Endometrium (tissue), 2 donors: Measurements from ENCODE around the gene PMFBP1.

Experiments
- FAIRE-seq: peaks from 2 replicates; lab custom pipeline; 2012; peaks lifted over from hg19 to GRCh38; lab: Jason Lieb, UNC
- donor health status: control.
- donor health status: control.

PMFBP1 gene, protein sequence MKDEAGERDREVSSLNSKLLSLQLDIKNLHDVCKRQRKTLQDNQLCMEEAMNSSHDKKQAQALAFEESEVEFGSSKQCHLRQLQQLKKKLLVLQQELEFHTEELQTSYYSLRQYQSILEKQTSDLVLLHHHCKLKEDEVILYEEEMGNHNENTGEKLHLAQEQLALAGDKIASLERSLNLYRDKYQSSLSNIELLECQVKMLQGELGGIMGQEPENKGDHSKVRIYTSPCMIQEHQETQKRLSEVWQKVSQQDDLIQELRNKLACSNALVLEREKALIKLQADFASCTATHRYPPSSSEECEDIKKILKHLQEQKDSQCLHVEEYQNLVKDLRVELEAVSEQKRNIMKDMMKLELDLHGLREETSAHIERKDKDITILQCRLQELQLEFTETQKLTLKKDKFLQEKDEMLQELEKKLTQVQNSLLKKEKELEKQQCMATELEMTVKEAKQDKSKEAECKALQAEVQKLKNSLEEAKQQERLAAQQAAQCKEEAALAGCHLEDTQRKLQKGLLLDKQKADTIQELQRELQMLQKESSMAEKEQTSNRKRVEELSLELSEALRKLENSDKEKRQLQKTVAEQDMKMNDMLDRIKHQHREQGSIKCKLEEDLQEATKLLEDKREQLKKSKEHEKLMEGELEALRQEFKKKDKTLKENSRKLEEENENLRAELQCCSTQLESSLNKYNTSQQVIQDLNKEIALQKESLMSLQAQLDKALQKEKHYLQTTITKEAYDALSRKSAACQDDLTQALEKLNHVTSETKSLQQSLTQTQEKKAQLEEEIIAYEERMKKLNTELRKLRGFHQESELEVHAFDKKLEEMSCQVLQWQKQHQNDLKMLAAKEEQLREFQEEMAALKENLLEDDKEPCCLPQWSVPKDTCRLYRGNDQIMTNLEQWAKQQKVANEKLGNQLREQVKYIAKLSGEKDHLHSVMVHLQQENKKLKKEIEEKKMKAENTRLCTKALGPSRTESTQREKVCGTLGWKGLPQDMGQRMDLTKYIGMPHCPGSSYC

DNA sequence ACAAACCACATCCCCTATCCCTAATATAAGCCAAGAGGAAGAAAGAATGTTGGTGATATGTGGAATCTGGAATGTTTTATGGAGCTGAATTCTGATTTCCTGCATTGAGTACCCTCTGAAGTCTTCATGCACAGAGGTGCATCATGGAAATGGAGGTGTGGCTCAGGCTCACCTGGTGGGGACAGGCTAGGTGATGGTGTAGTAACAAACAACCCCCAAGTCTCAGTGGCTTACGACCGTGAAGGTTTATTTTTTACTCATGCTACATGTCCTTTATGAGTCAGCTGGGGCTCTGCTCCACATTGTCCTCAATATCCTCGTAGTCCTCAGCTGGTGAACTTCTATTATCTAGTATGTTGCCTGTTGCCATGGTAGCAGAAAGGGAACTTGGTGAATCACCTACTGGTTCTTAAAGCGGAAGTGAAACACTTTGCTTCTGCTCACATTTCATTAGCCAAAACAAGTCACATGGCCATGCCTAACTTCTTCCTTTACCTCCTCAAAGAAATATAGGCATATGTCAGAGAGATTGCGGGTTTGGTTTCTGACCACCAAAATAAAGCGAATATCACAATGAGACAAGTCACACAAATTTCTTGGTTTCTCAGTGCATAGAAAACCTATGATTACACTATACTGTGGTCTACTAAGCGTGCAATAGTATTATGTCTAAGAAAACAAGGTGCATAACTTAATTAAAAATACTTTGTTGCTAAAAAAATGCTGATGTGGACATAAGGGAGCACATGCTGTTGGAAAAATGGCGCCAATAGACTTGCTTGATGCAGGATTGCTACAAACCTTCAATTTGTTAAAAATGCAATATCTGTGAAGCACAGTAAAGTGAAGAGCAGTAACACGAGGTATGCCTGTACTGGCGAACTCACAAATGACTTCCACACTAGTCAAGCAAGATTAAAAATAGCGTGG, at the start of gene PMFBP1:
TSS of gene PMFBP1 (minus strand) at position 51 of the 930 bp plus-strand sequence. CDS start 947 bp downstream, outside the sequence.
- FAIRE-seq = no peak

GRCh38 chr16:72221630-72222024, 49.7 kb upstream of the PMFBP1 start:
- no peak for FAIRE-seq

- FAIRE-seq = no peak
Measured at GRCh38 chr16:72220875-72221629, 49.1 kb upstream of the PMFBP1 start.

DNA sequence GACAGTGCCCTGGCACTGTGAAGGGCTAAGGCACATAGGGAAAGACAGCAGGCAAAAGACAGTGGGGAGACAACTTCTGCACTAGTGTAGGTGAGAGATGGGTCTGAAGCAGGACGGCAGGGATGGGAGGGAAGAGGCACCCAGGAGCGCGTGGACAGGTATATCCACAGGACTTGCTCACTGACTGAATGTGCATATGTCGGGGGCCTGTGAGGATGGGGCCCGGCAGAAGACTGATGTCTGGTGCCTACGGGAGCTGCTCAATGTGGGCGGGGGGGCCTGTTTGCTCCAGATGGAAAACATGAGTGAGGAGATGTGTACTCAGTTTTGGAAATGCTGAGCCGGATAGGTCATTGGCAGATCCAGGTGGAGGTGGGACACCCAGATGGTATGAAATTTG, 47.3 kb upstream of the PMFBP1 start:
- no peak for FAIRE-seq

- FAIRE-seq = no peak
Measured at GRCh38 chr16:72216767-72217166, 44.8 kb upstream of the PMFBP1 start.

- FAIRE-seq = no peak
Measured at GRCh38 chr16:72214821-72215220, 42.9 kb upstream of the PMFBP1 start.

GRCh38 chr16:72211110-72211509, 39.2 kb upstream of the PMFBP1 start:
- FAIRE-seq = no peak

- FAIRE-seq = no peak
Measured at GRCh38 chr16:72210555-72210954, 38.6 kb upstream of the PMFBP1 start.

DNA sequence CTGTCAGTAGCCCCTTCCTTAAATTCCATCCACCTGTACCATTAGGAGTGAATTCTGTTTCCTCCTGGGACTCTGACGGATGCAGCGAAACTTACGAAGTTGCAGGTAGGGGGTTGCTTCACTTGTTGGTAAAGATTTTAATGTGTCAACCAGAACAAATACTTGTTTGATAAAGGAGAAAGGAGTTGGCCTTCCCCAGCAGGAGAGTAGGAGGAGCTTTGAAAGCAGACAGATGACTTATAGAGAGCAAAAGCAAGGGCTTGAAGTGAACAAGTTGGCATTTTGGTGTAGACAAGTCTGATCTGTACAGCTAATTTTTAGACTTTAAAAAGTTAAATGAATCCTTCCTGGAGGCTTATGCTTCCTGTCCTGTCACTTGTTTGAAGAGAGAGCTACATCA, 38.1 kb upstream of the PMFBP1 start:
- no peak for FAIRE-seq

GRCh38 chr16:72206299-72206698, 34.3 kb upstream of the PMFBP1 start:
- no peak for FAIRE-seq

DNA sequence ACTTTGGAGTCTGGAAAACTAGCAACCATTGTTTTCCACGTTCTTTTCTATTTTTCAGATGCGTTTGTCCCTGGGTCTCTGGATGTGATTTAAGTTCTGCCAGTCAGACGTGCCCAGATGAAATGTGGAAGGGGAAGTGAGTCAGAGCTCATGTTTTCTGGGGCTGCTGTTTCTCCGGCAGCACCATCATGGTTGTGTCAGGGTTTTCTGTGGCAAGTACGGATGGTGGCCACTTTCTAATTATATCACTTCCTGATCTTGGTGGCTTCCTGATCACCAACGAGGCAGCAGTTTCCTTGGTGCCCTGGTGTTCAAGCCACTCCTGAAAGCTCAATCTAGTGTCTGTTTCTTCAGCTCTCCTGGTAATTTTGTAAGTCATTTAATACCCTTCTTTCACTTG, 31.4 kb upstream of the PMFBP1 start:
- FAIRE-seq = no peak

DNA sequence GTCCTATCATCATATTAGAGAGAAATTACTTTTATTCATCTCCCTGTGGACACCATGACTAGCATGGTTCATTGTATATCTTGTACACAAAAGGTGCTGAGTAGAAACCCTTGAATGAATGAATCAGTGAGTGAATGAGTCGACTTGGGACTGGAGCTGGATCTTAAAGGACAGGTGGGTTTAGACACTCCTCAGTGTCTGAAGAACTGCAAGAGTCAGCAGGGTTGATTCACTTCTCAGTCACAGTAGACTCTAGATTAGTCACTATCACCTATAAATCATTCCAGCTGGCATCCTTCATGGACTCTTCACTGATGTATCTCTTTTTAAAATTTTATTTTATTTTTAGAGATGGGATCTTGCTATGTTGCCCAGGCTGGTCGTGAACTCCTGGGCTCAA, 30.1 kb upstream of the PMFBP1 start:
- no peak for FAIRE-seq

DNA sequence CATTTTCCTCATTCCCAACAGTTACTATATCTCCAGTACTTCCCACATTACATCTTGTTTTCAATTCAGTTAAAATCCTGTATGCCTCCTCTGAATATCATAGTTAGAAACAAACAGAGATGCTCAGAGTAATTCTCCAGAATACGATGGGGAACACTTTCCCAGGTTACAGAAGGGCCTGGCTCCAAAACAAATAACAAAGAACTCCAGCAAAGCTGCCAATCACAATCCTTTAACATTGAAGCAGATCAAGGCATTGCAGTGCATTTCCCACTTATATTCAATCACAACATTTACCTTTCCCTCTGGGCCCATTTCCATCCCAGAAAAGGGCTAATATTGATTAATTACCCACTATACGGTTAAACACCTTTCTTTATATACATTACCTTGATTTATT, 29.4 kb upstream of the PMFBP1 start:
- FAIRE-seq = no peak

DNA sequence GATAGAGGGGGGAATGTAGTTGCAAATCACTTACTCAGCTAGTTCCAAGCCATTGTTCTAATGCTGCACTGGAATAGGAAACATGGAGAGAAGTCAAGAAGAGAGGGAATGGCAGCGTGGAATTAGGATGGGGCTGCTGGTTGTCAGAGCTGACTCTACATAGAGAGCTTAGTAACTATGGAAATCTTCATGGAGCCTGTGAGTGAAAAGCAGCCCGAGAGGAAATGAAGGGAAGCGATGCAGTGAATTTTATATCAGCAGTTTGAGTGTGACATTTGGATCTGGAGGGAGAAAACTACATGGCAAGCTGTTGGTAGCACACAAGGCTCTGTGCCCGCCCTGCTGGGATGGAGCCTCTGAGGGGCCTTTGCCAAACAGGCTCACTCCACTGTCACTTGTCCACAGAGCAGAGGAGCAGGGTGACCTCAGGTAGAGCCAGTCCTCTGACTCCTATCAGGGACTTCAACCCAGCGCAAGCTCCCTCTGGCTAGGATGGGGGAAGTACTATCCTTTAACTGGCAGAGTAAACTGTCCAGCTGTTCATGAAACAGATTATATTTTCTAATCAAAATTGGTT, 27.9 kb upstream of the PMFBP1 start:
- no peak for FAIRE-seq

DNA sequence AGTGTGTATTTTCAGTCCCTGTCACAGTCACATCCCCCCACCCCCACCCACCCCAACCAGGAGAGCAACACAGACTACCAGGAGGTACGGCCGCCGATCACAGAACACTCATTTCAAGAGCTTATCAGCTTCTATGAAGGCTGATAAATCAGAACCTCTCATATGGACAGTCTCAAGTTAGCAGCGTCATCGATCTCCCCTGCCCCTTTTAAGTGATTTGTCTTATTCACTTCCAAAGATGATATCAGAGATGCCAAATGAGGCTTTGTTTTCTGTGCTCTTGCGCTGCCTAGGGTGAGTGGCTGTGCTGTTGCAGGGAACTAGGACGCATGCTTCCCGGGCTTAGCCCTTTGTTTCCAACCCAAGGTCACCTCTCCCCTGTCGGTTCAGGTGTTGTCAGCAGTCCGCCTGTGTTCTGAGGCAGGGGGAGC, 26.8 kb upstream of the PMFBP1 start:
- FAIRE-seq = no peak

GRCh38 chr16:72198021-72198711, 26.2 kb upstream of the PMFBP1 start:
- FAIRE-seq = no peak

DNA sequence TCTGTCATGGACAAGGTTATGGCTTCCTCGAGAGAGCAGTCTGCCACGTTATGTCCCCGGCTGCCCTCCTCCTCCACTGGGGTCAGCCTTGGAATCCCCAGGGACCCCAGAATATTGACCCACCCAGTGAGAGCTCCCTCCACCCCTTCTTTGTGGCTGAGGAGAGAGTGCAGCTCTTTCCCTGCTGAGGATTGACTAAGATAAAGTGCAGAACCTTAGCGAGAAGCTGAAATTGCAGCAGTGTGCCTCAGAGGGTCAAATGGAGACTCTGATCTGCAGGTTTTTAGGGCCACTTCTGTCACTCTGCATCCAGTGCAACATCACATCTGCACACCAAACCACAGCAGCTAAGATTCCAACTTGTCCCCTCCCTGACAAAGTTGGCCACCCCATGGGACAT, 25.6 kb upstream of the PMFBP1 start:
- no peak for FAIRE-seq

- FAIRE-seq = no peak
Measured at GRCh38 chr16:72195609-72196008, 23.7 kb upstream of the PMFBP1 start.

- no peak for FAIRE-seq
Measured at GRCh38 chr16:72191551-72191950, 19.6 kb upstream of the PMFBP1 start.

- no peak for FAIRE-seq
Measured at GRCh38 chr16:72189865-72190371, 18.0 kb upstream of the PMFBP1 start.
